Amniotic stem cell (primary cell): Measurements from ENCODE around the gene LYST.
"Not testable (repeated sequence)": the region's sequence is repeated elsewhere in the genome, so short reads cannot be mapped to it uniquely, and the experiment has no call there.

Experiments used
- DNase-seq: peaks from one replicate; lab custom pipeline; 2025; lab: John Stamatoyannopoulos, UW

The LYST gene

GRCh38 chr1:235817101-235817728 lies 49.5 kb downstream of the LYST start:
- no peak for DNase-seq

- DNase-seq = no peak
Measured at GRCh38 chr1:235809688-235810397, 56.9 kb downstream of the LYST start.

GRCh38 chr1:235808223-235808622 lies 58.5 kb downstream of the LYST start:
- no peak for DNase-seq

GRCh38 chr1:235806123-235806522 lies 60.6 kb downstream of the LYST start:
- DNase-seq = no peak

- DNase-seq = no peak
Measured at GRCh38 chr1:235802573-235803346, 63.9 kb downstream of the LYST start.

- no peak for DNase-seq
Measured at GRCh38 chr1:235799264-235799663, 67.4 kb downstream of the LYST start.

- no peak for DNase-seq
Measured at GRCh38 chr1:235791532-235792060, 75.1 kb downstream of the LYST start.

- DNase-seq = no peak
Measured at GRCh38 chr1:235790123-235790522, 76.6 kb downstream of the LYST start.

- not testable (repeated sequence) for DNase-seq
Measured at GRCh38 chr1:235786227-235786898, 80.3 kb downstream of the LYST start.

- DNase-seq = no peak
Measured at GRCh38 chr1:235784950-235785349, 81.8 kb downstream of the LYST start.

GRCh38 chr1:235783148-235783776 lies 83.4 kb downstream of the LYST start:
- DNase-seq = peak; percentile 33

GRCh38 chr1:235782601-235783000 lies 84.1 kb downstream of the LYST start:
- DNase-seq = no peak

GRCh38 chr1:235781807-235782206 lies 84.9 kb downstream of the LYST start:
- no peak for DNase-seq

- no peak for DNase-seq
Measured at GRCh38 chr1:235779770-235780169, 86.9 kb downstream of the LYST start.

GRCh38 chr1:235776396-235776795 lies 90.3 kb downstream of the LYST start:
- DNase-seq = no peak

GRCh38 chr1:235775246-235775860 lies 91.4 kb downstream of the LYST start:
- DNase-seq = no peak

GRCh38 chr1:235767795-235768194 lies 98.9 kb downstream of the LYST start:
- DNase-seq = no peak

GRCh38 chr1:235766794-235767285 lies 99.9 kb downstream of the LYST start:
- no peak for DNase-seq

GRCh38 chr1:235763962-235764361 lies 102.7 kb downstream of the LYST start:
- DNase-seq = no peak

- DNase-seq = no peak
Measured at GRCh38 chr1:235759336-235759735, 107.4 kb downstream of the LYST start.

GRCh38 chr1:235758931-235759330 lies 107.8 kb downstream of the LYST start:
- DNase-seq = no peak
